ENCODE data around the gene SMYD3.

DNA sequence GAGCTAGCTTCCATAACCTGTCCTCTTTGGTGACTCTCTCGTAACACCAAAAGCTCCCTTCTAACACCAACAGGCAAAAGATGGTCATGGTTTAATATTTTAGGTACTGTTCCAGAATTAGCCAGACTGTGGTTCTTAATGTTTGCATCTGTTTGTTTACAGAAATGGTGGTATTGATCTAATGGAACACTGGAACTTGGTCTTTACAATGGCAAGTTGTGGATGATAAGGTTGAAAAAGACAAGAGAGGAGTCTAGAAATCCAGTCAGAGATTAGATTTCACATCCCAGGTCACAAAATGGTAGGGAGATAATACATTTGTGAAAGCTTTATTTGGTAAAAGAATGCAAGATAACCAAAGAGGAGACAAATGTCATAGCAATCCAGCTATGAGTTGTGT lies 293.1 kb downstream of the SMYD3 start:
- TF ChIP-seq, protein P1, sequence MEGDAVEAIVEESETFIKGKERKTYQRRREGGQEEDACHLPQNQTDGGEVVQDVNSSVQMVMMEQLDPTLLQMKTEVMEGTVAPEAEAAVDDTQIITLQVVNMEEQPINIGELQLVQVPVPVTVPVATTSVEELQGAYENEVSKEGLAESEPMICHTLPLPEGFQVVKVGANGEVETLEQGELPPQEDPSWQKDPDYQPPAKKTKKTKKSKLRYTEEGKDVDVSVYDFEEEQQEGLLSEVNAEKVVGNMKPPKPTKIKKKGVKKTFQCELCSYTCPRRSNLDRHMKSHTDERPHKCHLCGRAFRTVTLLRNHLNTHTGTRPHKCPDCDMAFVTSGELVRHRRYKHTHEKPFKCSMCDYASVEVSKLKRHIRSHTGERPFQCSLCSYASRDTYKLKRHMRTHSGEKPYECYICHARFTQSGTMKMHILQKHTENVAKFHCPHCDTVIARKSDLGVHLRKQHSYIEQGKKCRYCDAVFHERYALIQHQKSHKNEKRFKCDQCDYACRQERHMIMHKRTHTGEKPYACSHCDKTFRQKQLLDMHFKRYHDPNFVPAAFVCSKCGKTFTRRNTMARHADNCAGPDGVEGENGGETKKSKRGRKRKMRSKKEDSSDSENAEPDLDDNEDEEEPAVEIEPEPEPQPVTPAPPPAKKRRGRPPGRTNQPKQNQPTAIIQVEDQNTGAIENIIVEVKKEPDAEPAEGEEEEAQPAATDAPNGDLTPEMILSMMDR (IDR thresholded peaks at IDR 0.05; ENCODE audit: poor library complexity, severe bottlenecking): no peak
- TF ChIP-seq EP300 (conservative IDR thresholded peaks at IDR 0.05; ENCODE audit: poor library complexity, severe bottlenecking): no peak
- TF ChIP-seq POLR2AphosphoS5 (IDR thresholded peaks at IDR 0.05): no peak
- TF ChIP-seq MXI1 (conservative IDR thresholded peaks at IDR 0.05; ENCODE audit: poor library complexity, severe bottlenecking): no peak
- TF ChIP-seq RAD21 (conservative IDR thresholded peaks at IDR 0.05): no peak
- no peak for TF ChIP-seq EZH2 (IDR thresholded peaks at IDR 0.05; ENCODE audit: borderline replicate concordance, insufficient read depth, low read length, poor library complexity, severe bottlenecking)
- TF ChIP-seq, protein P2, sequence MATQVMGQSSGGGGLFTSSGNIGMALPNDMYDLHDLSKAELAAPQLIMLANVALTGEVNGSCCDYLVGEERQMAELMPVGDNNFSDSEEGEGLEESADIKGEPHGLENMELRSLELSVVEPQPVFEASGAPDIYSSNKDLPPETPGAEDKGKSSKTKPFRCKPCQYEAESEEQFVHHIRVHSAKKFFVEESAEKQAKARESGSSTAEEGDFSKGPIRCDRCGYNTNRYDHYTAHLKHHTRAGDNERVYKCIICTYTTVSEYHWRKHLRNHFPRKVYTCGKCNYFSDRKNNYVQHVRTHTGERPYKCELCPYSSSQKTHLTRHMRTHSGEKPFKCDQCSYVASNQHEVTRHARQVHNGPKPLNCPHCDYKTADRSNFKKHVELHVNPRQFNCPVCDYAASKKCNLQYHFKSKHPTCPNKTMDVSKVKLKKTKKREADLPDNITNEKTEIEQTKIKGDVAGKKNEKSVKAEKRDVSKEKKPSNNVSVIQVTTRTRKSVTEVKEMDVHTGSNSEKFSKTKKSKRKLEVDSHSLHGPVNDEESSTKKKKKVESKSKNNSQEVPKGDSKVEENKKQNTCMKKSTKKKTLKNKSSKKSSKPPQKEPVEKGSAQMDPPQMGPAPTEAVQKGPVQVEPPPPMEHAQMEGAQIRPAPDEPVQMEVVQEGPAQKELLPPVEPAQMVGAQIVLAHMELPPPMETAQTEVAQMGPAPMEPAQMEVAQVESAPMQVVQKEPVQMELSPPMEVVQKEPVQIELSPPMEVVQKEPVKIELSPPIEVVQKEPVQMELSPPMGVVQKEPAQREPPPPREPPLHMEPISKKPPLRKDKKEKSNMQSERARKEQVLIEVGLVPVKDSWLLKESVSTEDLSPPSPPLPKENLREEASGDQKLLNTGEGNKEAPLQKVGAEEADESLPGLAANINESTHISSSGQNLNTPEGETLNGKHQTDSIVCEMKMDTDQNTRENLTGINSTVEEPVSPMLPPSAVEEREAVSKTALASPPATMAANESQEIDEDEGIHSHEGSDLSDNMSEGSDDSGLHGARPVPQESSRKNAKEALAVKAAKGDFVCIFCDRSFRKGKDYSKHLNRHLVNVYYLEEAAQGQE (IDR thresholded peaks at IDR 0.05; ENCODE audit: borderline replicate concordance): no peak
- no peak for TF ChIP-seq TAF1 (IDR thresholded peaks at IDR 0.05; ENCODE audit: low read depth)

All from neural cell (in vitro differentiated cells).